Chondrocyte (in vitro differentiated cells): Measurements from ENCODE around the gene LRRC8C. TPM values are rescaled to one million over a fixed set of nuclear protein-coding genes. Genes with fewer than 3 reads are reported as not detected.

Experiments
- DNase-seq: peaks from one replicate; pipeline ENCODE4 v3.0.0; 2021; ENCODE audit warnings: mixed read lengths, low spot score
- H3K27ac Mint-ChIP-seq: one replicate; pipeline ENCODE4 v1.8.0; 2021; ENCODE audit warnings: mild to moderate bottlenecking, moderate library complexity, mixed read lengths; ENCODE audit not compliant: unreplicated experiment
- H3K27me3 Mint-ChIP-seq: 2 replicates; pipeline ENCODE4 v1.8.0; 2021; ENCODE audit warnings: low read depth, mixed read lengths
- H3K36me3 Mint-ChIP-seq: 2 replicates; pipeline ENCODE4 v1.8.0; 2021; ENCODE audit warnings: low read depth, mixed read lengths
- H3K4me1 Mint-ChIP-seq: 2 replicates; pipeline ENCODE4 v1.8.0; 2021; ENCODE audit warnings: low read depth, mild to moderate bottlenecking, mixed read lengths
- H3K4me3 Mint-ChIP-seq: one replicate; pipeline ENCODE4 v1.8.0; 2021; ENCODE audit warnings: mild to moderate bottlenecking, moderate library complexity, mixed read lengths; ENCODE audit not compliant: unreplicated experiment
- H3K9me3 Mint-ChIP-seq: 2 replicates; pipeline ENCODE4 v1.8.0; 2021; ENCODE audit warnings: low read depth, mixed read lengths
- CTCF ChIP-seq: fragments of 200-600 bp; sonication (generic); IDR thresholded peaks from 2 replicates; pipeline ENCODE4 v1.5.0; 2021; ENCODE audit warnings: antibody characterized with exemption, mild to moderate bottlenecking, moderate library complexity
- total RNA-seq: library from RNA; stranded (reverse); gene quantifications from 3 replicates; pipeline ENCODE4 v1.2.1, GENCODE V29; 2021

The LRRC8C gene
- total RNA-seq, 1 donor from 2014 or later: 2.3 TPM

DNA sequence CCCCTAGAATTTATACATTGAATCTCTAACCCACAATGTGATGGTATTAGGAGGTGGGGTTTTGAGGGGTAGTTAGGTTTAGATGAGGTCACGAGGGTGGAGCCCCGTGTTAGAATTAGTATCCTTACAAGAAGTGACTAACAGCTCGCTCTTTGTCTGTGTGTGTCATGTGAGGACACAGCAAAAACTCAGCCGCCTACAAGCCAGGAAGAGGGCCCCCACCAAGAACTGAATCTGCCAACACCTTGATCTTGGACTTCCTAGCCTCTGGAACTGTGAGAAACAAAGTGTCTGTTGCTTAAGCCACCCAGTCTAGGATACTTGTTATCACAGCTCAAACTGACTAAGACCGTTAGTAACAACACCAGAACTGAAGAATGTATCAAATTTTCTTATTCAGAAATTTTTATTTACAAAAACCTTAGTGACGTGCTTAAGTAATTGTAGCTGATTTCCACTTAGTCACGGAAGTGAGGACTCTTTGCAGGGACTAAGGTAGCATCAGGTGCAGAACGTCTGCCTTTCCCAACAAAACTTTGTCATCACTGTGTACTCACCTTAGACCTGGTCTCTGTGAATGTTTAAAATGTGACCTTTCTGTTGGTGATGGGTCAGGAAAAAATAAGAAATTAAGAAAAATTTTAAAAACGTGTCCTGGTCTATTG, 24.5 kb upstream of the LRRC8C start:
- Mint-ChIP-seq H3K27me3 (no peaks in the 10 kb centered on the region), H3K27ac (no peak overlapping the region), H3K36me3 (no peaks in the 10 kb centered on the region), H3K4me1 (peaks cover 23% of the 10 kb centered on the region), H3K4me3 (no peak overlapping the region), H3K9me3 (no peaks in the 10 kb centered on the region)
- no peak for DNase-seq
- TF ChIP-seq CTCF: no peak

GRCh38 chr1:89608984-89609725, 23.8 kb upstream of the LRRC8C start:
- peaks cover 1% of the 10 kb centered on the region for H3K27me3 Mint-ChIP-seq
- no peak overlapping the region for H3K27ac Mint-ChIP-seq
- no peaks in the 10 kb centered on the region for H3K36me3 Mint-ChIP-seq
- peaks cover 18% of the 10 kb centered on the region for H3K4me1 Mint-ChIP-seq
- H3K9me3 Mint-ChIP-seq: no peaks in the 10 kb centered on the region
- no peak overlapping the region for H3K4me3 Mint-ChIP-seq
- DNase-seq: no peak
- TF ChIP-seq CTCF: no peak

- no peaks in the 10 kb centered on the region for H3K36me3 Mint-ChIP-seq
- H3K27ac Mint-ChIP-seq: no peak overlapping the region
- H3K4me1 Mint-ChIP-seq: peaks cover 13% of the 10 kb centered on the region
- TF ChIP-seq CTCF: no peak
- no peak overlapping the region for H3K4me3 Mint-ChIP-seq
- DNase-seq: no peak
- peaks cover 4% of the 10 kb centered on the region for H3K27me3 Mint-ChIP-seq
- no peaks in the 10 kb centered on the region for H3K9me3 Mint-ChIP-seq
Observed at GRCh38 chr1:89609781-89610456, 23.0 kb upstream of the LRRC8C start.

- peaks cover 10% of the 10 kb centered on the region for H3K4me1 Mint-ChIP-seq
- H3K9me3 Mint-ChIP-seq: no peaks in the 10 kb centered on the region
- peak; percentile 84 for DNase-seq
- peaks cover 4% of the 10 kb centered on the region for H3K27me3 Mint-ChIP-seq
- H3K27ac Mint-ChIP-seq: no peak overlapping the region
- no peak overlapping the region for H3K4me3 Mint-ChIP-seq
- H3K36me3 Mint-ChIP-seq: no peaks in the 10 kb centered on the region
- TF ChIP-seq CTCF: no peak
Observed at GRCh38 chr1:89610457-89611011, 22.4 kb upstream of the LRRC8C start.

GRCh38 chr1:89611721-89612120, 21.2 kb upstream of the LRRC8C start:
- Mint-ChIP-seq H3K27me3 (peaks cover 4% of the 10 kb centered on the region), H3K36me3 (no peaks in the 10 kb centered on the region), H3K9me3 (no peaks in the 10 kb centered on the region), H3K4me1 (no peaks in the 10 kb centered on the region), H3K4me3 (no peak overlapping the region), H3K27ac (no peak overlapping the region)
- DNase-seq: no peak
- no peak for TF ChIP-seq CTCF
